GM18867 (cell line): ENCODE data around the gene SLC6A17.

Experiments
- ATAC-seq: cut with Tn5 transposase; IDR thresholded peaks from one replicate; pipeline ENCODE4 v1.9.1; 2021; ENCODE audit warnings: mild to moderate bottlenecking, moderate library complexity; ENCODE audit not compliant: unreplicated experiment

The SLC6A17 gene

DNA sequence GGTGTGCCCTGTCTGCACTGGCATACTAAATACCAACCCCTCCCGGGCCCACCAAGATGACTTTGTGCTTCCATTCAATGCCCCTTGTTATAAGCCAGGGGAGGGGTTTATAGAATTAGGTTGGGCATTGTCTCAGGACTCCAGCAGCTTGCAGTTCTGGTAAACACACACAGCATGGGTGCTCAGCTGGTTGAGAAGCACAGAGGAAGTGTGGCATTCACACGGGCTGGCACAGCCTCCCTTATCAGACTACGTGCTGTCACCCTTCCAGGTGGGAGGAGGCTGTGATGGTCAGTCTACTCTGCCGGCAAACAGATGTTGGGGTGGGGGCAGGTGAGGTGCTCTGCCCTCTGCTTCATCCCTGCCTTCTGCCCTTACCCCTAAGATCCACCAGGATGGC is 15.0 kb upstream of the SLC6A17 start:
- ATAC-seq: no peak

DNA sequence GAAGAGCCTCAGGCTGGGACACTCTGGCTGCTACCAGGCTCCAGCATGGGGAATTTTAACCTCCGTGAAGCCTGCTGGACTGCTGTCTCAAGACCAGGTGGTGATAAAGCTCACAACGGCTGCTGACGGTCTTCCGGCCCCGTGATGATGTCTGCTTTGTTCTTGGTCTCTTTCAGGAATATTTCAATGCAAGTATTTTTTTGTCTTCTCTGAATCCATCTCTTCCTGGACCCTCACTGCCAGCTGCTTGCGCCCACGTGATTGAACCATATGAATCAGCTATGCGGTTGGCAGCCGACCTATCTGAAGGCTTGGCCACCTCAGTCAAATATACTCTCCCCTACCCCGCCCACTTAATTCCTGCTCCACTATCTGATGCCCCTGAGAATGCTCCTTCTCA is 14.6 kb upstream of the SLC6A17 start:
- ATAC-seq: no peak

DNA sequence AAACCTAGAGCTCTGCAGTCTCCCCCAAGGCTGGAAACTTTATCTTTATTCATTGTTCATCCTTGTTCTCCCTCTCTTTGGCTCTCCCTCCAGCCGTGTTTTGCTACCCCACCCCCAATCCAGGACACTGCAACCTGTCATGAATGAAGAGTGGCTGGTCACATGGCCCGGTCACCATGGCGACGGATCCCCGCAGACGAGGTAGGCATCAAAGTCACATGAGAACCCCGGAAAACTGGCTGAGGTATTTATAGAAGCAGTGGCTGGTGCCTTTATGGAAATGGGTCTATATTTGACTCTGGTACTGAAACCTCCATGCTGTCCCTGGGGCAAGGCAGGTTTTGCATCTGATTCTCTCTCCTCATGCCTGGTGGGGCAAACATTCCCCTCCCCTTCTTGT is 13.4 kb upstream of the SLC6A17 start:
- no peak for ATAC-seq

DNA sequence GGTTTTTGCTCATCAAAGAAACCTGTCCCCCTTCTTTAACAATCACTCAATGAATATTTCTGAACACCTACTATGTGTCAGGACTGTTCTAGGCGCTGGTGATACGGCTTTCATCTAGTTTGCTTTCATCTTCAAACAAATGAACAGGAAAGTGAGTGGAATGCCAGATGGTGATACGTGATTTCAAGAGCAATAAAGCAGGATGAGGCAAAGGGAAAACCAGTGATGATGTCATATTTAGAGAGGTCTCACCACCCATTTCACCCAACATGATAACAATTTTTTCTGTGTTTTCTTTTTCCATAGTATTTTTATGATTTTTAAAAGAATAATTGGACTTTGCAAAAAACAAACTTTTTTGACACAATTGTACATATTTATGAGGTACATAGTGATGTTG is 11.3 kb upstream of the SLC6A17 start:
- no peak for ATAC-seq

DNA sequence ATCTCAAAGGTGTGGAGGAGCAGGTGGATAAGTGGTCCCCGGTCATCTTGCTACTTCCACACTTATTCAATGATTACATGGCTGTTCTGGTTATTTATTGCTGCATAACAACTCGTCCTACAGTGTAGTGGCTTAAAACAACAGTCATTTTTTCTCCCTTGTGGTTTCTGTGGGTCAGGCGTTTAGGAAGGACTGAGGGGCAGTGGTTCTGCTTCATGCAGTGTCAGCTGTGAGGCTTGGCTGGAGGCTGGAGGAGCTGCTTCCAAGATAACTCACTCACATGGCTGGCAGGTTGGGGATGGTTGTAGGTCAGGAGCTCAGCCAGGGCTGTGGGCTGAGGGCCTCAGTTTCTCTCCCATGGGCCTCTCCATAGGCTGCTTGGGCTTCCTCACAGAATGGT is 5.9 kb upstream of the SLC6A17 start:
- ATAC-seq: no peak

DNA sequence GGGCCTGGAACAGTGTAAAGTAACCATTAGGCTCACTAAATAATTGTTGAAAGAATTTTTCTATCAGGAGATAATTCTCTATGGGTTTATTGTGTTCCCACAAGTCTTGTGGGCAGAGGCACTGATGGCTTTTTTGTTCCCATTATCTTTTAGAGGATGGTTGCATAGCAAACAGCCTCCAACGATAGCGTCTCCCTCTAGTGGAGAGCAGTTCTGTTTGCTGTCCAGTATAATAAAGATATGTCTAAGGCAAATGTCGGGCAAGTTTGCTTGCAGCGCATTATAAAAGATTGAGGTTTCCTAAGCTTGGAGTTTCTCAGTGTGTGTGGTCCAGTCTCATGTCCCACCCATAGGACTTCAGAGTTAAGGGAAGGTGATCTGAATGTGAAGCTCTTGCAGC is 1.3 kb upstream of the SLC6A17 start:
- no peak for ATAC-seq

DNA sequence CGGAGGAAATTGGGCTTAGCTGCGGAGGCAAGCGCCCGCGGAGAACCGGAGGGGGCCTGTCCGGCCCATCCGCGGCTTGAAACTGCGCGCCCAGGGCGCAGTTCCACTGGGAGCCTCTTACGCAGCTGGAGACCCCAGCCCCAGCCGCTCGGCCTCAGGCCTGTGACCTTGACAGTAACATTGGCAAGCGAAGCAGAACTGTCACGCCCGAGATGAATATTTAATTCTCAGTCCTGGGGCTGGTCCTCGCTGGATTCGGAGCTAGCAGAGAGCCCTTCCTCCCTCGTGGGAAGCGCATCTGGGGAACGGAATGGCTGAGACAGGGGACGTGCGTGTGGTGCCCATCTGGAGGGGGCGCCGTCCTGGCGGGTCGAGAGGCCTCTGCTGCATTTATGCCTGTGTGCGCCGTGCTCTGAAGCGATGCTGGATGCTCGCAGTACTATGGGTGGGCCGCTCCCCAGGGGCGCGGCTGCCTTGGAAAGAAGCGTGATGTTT is 928 bp downstream of the SLC6A17 start:
- ATAC-seq: no peak

DNA sequence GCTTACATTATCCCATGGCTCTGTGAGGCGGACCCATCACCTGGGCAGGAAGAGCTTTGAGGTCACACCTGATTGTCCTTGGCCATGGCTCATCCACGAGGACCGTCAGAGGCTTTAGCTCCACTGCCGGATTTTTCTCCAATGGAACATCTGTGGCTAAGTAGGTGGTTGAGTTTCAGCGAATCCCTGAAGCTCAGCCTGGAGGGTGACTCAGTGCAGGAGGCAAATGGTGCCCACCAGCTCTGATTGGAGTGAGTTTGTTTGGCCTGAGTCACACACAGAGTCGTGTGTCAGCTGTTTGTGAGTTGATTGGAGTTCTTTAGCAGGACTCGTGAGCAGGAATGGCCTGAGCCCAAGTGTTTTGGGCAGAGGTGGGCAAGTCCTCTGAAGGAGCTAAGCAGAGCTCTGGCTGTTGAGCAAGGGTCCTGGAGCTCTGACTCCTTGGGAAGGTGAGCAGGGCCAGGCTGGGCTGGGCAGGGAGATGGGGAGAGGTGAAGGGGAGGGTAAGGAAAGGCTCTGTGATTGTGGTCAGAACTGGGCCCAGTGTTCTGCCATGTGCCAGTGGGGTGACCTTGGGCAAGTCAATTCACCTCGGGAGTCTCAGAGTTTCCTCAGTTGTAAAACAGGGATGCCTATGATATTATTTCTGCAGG is 2.0 kb downstream of the SLC6A17 start:
- no peak for ATAC-seq

DNA sequence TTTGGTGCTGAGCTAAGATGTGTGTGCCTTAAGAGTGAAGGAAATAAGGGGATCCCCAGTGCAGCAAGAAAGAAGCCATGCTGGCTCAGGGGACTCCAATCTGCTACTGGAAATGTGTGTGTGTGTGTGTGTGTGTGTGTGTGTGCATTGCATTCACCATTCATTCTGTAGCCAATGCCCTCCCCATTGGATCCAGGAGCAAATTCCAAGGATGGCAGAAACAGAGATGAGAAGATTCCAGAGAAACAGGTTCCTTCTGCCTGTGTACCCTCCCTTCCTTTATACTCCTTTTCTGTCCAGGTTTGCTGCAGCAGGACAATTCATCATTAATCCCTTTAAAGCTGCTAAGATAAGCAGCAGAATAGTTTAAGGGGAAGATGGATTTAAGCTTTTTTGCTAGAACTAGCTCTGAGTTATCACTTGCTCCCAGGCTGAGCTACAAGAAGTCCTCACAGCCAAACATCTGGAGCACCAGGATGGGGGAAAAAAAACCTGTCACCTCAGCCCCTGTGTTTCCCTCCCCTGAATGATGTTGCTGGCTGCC is 3.2 kb downstream of the SLC6A17 start:
- ATAC-seq: no peak

DNA sequence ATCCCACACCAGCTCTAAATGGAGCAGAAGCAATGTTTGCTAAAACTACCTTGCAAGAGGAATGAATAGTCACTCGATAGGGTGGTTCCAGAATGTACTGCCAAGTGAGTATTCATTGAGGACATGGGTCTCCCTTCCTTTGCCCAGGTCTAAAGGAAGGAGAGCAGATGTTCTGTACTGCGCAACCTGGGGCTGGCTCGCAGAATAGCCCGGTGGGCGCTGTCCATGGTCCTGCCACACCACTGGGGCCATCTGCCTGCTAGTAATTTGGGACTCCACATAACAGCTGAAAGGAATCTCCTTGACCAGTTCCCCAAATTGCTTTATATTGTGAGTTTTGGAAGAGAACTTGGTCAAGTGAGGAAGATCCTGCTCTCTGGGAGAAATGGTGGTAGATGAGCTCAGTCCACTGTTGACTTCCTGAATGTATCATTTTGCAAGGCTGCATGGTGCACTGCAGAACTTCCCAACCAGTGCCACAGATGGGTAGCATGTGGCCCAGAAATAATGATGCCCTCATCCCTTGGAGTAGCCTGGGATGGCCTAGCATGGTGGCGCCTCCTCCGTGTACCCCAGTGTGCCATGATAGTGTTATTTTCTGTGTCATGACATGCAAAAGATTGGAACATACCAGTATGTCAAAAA is 5.7 kb downstream of the SLC6A17 start:
- ATAC-seq: no peak

DNA sequence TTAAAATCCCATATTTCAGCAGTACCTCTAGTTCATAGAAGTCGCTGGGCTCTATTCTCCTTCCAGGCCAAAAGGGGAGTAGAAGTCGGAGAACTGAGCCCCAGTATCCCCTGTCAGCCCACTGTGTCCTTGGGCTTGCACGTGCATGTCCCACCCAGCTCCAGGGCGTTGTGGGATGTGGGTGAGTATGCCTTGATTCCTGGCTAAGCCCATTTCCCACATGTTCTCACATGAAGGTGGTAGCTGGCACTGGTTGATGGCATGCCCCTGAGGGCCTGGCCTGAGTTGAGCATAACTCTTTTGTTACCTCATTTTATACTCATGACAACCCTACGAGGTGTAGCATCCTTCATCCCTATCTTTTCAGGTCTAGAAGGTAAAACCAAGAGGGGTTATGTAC is 8.0 kb downstream of the SLC6A17 start:
- ATAC-seq: no peak

DNA sequence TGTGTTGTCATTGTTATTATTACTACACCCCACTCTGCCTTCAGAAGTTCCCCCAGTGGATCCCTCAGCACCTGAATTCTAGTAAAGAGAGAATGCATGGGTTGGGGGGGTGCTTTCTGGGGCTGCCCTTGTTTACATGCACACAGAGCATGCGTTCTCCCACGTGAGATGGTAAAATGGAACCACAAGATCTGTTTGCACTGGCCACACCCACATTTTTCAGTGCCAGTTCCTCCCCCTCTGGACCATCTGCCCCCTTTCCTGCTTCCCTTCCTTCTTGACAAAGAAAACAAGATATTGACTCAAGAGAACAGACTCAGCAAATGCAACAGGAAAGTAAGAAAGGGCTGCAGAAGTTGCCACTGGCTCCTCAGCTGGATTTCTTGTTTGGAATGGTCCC is 8.9 kb downstream of the SLC6A17 start:
- no peak for ATAC-seq

DNA sequence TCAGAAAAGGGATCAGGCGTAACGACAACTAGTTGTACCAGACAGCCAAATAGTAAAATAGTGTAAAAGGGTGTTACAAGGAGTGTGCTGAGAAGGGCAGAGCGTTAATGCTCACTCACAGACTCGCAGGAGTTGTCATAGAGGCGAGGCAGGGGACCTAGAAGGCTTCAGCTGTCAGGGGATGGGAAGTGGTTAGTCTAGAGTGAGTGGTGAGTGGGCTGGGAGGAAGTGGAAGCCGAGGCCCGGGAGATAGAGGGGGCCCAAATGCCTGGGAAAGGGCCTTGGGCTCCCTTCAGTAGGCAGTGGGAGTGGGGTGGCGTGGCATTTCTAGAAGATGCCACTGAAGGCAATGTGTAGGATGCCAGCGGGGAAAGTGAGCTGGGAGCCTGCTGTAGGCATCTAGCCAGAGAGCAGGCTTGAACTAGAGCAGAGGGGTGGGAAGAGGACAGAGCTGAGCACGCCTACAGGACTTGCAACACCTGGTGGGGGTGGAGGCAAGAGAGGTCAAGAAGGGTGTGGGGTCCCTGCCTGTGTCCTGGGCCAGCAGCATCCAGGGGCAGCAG is 10.3 kb downstream of the SLC6A17 start:
- no peak for ATAC-seq

DNA sequence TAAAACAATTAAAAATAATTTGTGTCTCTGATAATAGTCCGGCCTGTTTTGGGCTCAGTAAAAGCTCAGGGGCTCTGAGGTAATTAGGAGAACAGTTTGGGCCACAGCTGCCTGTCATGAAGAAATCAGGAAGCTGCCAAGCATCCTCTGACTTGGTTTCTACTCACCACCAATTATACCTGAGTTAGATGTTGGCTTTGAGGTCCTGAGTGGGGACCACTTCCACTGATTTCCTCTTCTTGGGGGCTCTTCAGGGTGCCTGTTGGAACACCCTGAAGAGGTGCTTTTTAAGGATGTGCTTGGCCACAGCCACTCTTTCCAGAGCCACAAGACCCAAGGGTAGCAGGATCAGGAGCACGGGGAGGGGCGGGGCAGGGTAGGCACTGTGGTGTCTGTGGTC is 10.9 kb downstream of the SLC6A17 start:
- no peak for ATAC-seq

DNA sequence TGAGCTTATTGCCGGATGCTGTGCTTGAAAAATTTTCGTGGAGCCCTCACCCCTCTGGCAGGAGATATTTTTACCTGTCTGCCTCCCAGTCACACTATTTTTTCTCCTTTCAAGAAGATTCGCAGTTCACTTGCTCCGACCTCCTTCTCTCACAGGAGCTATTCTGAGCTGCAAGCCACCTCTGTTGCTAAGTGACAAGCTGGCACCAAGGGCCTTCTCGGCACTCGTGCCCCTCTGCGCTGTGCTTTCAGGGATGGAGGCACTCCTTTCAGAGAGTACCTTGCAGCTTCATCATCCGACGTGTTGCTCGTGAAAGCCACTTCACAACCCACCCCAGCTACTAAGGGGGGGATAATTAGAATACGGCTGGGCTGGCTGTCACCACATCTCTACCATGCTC is 11.6 kb downstream of the SLC6A17 start:
- no peak for ATAC-seq

DNA sequence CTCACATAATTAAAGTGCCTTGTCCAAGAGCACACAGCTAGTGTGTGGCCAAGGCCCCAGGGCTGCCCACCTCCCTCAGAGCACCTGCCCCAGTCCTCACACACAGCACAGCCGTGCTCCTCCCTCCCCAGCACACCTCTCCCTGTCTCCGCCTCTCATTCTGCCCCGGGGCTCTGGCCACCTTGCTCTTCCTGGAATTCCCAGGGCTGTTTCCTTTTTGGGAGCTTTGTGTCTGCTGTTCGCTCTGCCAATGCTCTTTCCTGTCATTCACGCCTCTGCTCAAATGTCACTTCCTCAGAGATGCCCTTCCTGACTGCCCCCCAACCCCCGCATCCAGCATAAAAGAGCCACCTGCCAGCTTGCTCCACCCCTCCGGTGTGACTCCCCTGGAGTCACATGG is 13.3 kb downstream of the SLC6A17 start:
- no peak for ATAC-seq

DNA sequence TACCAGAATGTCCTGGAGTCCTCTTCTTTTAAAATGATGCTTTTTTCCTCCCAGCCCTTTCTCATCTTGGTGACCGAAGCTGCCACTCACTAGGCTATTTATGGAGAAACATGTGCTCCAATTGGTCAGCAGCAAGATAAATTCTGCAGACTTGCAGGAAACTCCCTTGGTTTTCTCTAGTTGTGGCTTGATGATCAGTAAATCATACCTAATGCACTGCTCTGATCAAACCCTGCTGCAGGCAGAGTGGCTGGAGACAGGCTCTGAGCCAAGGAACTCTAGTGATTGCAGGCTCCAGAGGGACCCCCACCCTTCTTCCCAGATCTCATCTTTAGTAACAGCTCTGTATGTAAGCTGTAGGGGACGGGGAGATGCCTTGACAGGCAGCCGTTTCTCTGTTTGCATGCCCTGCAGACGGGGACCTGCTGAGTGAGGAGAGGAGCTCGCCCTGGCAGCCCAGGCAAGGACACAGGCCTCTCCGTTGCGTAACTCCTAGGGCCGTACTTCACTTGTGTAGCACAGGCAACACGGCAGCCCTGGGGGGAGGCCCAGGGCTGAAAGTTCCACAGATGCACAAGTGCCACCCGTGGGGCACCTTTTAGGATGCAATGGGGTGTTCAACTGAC is 14.5 kb downstream of the SLC6A17 start:
- ATAC-seq: no peak

DNA sequence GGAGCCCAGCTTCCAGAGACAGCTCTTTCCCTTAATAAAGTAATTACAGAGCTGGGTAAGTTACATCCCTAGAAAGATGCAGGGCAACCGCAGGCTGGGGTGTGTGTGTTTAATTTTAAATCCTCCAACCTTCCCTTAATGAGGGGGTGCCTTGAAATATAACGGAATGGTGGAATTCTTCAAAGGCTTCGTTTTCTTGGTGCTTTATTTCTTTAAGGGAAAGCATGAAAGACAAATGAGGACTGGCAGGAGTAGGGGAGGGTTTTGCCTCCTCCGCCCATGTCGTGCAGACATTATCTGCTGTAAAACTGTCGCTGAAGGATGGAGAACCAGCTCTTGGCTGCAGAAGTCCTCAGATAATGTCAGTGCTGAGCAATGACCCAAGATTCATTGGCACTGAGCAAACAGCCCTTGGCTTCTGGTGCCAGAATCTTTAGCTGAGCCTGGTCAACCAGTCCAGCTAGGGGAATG is 15.5 kb downstream of the SLC6A17 start:
- no peak for ATAC-seq

DNA sequence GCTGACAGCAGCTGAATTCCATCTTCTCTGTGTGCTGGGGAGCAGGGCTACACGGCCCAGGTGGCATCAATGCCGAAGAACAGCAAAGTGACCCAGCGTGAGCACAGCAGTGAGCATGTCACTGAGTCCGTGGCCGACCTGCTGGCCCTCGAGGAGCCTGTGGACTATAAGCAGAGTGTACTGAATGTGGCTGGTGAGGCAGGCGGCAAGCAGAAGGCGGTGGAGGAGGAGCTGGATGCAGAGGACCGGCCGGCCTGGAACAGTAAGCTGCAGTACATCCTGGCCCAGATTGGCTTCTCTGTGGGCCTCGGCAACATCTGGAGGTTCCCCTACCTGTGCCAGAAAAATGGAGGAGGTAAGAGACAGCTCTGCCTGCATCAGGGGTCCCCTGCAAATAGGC is 16.6 kb downstream of the SLC6A17 start:
- ATAC-seq: no peak

DNA sequence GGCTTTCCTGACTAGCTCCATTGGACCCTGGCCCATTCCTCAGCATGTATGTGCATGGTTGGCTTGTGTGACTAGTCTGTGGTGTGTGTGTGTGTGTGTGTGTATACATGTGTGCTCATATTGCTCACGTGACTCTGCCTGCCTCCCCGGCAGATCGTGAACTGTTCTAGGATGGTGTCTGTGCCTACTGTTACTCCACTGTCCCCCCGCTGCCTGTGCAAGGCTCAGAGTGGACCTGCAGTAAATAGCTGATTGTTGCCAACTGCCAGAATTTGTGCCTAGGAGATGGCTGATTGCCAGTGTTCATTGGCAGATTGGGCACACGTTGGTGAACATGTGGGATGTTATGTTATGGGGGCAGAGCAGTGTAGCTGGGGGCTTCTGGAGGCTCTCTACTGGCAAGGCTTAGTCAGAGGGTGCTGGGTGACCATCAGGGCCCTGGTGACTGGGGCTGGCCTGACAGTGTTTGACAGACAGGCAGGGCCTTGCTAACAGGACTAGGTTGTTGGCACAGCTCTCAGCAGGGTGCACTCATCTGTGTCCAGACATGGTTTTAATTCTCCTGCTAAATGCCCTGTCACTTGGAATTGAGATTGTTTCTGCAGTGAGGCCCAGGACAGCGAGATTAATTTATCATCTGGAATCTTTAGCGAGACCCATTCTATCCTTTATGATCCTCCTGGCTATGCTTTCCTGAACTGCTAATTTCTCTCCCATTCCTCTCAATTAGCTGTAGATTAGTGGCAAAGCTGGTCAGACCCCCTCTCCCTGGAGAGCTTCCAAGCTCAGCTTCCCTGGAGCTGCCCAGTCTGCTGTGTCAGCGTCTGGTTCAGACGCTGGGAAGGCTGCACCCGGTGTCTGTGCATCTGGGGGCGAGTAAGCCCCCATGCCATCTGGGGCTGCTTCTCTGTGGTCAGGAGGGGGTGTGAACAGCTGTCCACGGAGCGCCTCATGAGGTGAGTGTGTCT is 20.8 kb downstream of the SLC6A17 start:
- ATAC-seq: no peak

DNA sequence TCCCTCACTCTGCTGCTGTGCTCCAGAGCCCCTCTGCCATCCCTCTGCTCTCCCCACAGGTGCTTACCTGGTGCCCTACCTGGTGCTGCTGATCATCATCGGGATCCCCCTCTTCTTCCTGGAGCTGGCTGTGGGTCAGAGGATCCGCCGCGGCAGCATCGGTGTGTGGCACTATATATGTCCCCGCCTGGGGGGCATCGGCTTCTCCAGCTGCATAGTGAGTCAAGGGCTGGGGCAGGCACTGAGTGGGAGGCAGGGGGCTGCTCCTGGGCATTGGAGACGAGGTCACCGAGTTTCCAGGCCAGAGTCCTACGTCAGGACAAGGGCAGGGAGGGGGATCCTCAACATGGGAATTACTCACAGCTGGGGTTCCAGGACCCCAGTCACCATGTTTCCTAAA is 21.7 kb downstream of the SLC6A17 start:
- ATAC-seq: no peak
